ENCODE data around the gene LRCH4.

DNA sequence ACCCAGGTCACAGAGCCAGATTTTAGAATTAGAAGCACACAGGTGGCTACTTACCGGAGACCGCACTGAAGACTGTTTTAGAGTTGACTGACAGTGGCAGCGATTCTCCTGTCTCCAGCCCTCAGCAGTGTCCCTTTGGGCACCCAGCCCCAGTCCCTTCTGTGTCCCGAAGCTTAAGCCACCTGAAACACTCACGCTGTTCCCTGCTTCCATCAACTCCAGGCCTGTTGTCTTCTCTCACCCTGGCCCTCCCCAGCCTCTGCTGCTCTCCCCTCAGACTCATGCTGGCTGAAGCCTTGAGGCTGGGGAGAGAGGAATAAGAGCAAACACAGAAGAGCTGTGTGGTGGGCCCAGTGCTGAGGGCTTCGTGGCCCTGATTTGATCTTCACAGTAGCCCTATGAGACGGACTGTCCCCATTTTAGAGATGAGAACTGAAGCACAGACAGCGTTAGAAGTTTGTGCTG, 22.8 kb downstream of the LRCH4 start:
- no peak for TF ChIP-seq EZH2 (IDR thresholded peaks at IDR 0.05; ENCODE audit: borderline replicate concordance, low read depth, low read length, poor library complexity, severe bottlenecking)
- TF ChIP-seq, protein P1, sequence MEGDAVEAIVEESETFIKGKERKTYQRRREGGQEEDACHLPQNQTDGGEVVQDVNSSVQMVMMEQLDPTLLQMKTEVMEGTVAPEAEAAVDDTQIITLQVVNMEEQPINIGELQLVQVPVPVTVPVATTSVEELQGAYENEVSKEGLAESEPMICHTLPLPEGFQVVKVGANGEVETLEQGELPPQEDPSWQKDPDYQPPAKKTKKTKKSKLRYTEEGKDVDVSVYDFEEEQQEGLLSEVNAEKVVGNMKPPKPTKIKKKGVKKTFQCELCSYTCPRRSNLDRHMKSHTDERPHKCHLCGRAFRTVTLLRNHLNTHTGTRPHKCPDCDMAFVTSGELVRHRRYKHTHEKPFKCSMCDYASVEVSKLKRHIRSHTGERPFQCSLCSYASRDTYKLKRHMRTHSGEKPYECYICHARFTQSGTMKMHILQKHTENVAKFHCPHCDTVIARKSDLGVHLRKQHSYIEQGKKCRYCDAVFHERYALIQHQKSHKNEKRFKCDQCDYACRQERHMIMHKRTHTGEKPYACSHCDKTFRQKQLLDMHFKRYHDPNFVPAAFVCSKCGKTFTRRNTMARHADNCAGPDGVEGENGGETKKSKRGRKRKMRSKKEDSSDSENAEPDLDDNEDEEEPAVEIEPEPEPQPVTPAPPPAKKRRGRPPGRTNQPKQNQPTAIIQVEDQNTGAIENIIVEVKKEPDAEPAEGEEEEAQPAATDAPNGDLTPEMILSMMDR (conservative IDR thresholded peaks at IDR 0.05; ENCODE audit: low read depth, low read length): no peak

Data from A673 (cell line).